RWPE2 (cell line): ENCODE results near the gene DPPA3.

Experiments used
- ATAC-seq: fragments of 200-7000 bp; cut with Tn5 transposase; 3 replicates; pipeline ENCODE4 v1.9.1; 2021; ENCODE audit warnings: low read depth
- DNase-seq: peaks from one replicate; pipeline ENCODE4 v3.0.0-alpha.2; 2020; ENCODE audit warnings: low spot score
- H3K27ac ChIP-seq: fragments of 450-650 bp; 2 replicates; pipeline ENCODE4 v1.5.1; 2017; ENCODE audit warnings: mild to moderate bottlenecking; ENCODE audit not compliant: poor library complexity, severe bottlenecking
- H3K27me3 ChIP-seq: fragments of 250-450 bp; sonication (Bioruptor Pico); 2 replicates; pipeline ENCODE4 v1.5.1; 2021; ENCODE audit warnings: mild to moderate bottlenecking, moderate library complexity; ENCODE audit not compliant: insufficient read depth, poor library complexity, severe bottlenecking
- H3K36me3 ChIP-seq: fragments of 250-450 bp; sonication (Bioruptor Pico); 2 replicates; pipeline ENCODE4 v1.5.1; 2020; ENCODE audit warnings: low read depth, mild to moderate bottlenecking, moderate library complexity
- H3K4me1 ChIP-seq: fragments of 250-450 bp; sonication (Bioruptor Pico); 2 replicates; pipeline ENCODE4 v1.5.1; 2021; ENCODE audit warnings: mild to moderate bottlenecking, moderate library complexity; ENCODE audit not compliant: insufficient read depth, poor library complexity, severe bottlenecking
- H3K4me3 ChIP-seq: fragments of 250-450 bp; sonication (Bioruptor Pico); 2 replicates; pipeline ENCODE4 v1.5.1; 2021; ENCODE audit warnings: mild to moderate bottlenecking, moderate library complexity; ENCODE audit not compliant: severe bottlenecking
- H3K9me3 ChIP-seq: fragments of 250-450 bp; sonication (Bioruptor Pico); 2 replicates; pipeline ENCODE4 v1.5.1; 2021; ENCODE audit warnings: mild to moderate bottlenecking, moderate library complexity; ENCODE audit not compliant: severe bottlenecking
- TF ChIP-seq, protein P1 (sequence below): fragments of 450-650 bp; IDR thresholded peaks from one replicate; pipeline ENCODE4 v1.5.1; 2017; ENCODE audit warnings: mild to moderate bottlenecking, moderate library complexity; ENCODE audit not compliant: poor library complexity, severe bottlenecking

The DPPA3 gene

DNA sequence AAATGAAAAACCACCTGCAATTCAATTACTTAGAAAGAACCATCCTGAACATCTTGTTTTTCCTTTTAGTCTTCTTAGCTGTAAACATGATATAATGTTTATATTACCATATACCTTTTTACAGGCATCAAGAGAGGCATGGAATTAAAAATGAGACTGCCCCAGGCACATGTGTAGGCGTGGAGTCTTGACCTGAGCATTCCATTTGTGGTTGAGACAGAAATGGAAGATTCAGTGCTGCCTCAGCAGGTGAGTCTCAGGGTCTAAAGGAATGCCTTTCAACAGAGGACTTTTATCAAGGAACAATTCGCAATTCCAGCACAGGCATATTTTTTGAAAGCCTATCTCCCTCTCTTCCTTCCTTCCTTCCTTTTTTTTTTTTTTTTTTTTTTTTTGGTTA lies 45.8 kb downstream of the DPPA3 start:
- H3K4me3 ChIP-seq: no peak overlapping the region
- H3K4me1 ChIP-seq: no peaks in the 10 kb centered on the region
- no peaks in the 10 kb centered on the region for H3K27me3 ChIP-seq
- DNase-seq (no peak), ATAC-seq (no peak)
- H3K36me3 ChIP-seq: no peaks in the 10 kb centered on the region
- TF ChIP-seq, protein P1, sequence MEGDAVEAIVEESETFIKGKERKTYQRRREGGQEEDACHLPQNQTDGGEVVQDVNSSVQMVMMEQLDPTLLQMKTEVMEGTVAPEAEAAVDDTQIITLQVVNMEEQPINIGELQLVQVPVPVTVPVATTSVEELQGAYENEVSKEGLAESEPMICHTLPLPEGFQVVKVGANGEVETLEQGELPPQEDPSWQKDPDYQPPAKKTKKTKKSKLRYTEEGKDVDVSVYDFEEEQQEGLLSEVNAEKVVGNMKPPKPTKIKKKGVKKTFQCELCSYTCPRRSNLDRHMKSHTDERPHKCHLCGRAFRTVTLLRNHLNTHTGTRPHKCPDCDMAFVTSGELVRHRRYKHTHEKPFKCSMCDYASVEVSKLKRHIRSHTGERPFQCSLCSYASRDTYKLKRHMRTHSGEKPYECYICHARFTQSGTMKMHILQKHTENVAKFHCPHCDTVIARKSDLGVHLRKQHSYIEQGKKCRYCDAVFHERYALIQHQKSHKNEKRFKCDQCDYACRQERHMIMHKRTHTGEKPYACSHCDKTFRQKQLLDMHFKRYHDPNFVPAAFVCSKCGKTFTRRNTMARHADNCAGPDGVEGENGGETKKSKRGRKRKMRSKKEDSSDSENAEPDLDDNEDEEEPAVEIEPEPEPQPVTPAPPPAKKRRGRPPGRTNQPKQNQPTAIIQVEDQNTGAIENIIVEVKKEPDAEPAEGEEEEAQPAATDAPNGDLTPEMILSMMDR: no peak
- no peaks in the 10 kb centered on the region for H3K9me3 ChIP-seq
- no peak overlapping the region for H3K27ac ChIP-seq

DNA sequence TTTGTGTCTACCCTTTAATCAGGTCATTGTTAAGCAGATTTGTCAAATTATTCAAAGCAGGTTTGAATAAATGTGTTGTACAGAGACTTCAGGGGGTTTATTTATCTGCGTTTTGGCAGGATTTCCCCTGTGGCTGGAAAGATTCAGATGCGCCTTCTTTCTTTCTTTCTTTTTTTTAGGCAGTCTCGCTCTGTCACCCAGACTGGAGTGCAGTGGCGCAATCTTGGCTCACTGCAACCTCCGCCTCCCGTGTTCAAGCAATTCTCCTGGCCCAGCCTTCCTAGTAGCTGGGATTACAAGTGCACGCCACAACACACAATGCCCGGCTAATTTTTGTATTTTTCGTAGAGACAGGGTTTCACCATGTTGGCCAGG lies 47.5 kb downstream of the DPPA3 start:
- no peak overlapping the region for H3K27ac ChIP-seq

More for the DNA sequence above, 47.5 kb downstream of the DPPA3 start:
- Histone ChIP-seq H3K4me3 (no peak overlapping the region), H3K36me3 (no peaks in the 10 kb centered on the region), H3K27me3 (no peaks in the 10 kb centered on the region), H3K4me1 (no peaks in the 10 kb centered on the region), H3K9me3 (no peaks in the 10 kb centered on the region)
- DNase-seq: no peak
- ATAC-seq: no peak
- TF ChIP-seq, protein P1: no peak
